ENCODE data around the gene KLK2. TPM values are rescaled to one million over a fixed set of nuclear protein-coding genes. Genes with fewer than 3 reads are reported as not detected.
A peak's percentile ranks its signal among the peaks of the same experiment; 100 is the strongest.
"Not testable (repeated sequence)": the region's sequence is repeated elsewhere in the genome, so short reads cannot be mapped to it uniquely, and the experiment has no call there.

The KLK2 gene
- total RNA-seq, 1 donor from 2014 or later, result not detected

DNA sequence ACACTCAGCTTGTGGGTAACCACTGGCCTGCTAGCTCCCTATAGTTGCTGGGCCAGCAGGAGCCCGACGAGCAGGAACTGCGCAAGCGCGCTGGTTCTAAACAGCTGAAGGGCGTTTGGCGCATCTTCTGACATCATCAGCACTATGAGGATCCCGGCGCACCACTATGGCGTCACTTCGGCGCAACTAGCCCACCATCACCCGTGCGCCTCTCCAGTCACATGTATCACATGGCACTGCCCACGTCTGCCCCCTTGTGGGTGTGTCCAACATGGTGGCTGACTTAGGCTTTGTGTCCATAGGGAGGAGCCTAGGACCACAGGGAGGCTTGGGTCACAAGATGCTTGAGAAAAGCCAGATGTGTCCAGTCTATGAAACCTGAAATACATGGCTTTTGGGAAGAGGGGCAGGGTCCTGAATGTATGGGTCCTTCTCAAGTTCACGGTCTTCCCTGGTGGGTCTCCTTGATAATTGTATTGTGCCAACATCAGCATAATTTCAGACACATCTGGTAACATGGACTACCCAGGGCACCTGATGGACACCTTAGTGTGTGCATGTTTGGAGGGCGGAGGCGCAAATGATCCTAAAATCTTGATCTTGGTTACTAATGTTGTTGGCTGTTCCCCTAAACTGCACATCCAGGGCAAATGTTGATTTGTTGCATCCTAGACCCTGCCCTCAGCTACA is 20.0 kb downstream of the KLK2 start:
- DNase-seq (ENCODE audit: low spot score), result no peak

DNA sequence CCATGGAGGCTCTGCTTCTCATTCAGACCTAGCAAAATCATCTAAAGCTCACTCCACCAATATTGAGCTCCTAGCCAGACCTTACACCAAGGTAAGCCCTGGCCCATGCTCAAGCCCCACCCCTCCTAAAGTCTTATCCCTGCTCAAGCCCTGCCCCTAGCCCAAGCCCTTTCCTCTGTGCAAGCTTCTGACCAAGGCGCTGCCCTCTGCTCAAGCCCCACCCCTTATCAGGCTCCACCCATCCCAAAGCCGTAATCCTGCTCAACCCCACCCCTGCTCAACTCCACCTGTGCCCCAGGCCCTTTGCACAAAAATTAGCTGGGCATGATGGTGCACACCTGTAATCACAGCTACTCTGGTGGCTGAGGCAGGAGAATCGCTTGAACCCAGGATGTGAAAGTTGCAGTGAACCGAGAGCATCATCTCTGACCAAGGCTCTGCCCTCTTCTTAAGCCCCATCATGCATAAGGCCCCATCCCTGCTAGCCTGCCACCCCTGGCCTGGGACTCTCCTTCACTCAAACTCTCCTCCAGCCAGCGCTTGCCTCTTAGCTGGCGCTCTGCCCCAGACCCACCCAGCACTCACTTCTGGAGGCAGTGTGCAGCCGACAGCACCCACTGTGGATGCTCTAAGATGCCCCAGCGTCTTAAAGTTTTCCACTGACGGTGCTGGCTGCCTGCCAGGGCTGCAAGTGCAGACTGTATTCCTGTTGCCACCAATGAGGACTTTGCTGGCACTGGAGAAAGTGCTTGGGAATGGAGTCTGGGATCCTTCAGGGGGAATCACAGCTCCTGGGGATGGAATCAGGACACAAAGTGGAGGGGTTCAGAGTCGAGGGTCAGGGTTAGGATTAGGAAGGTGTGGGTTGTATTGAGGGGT is 21.5 kb downstream of the KLK2 start:
- no peak for DNase-seq (ENCODE audit: low spot score)

DNA sequence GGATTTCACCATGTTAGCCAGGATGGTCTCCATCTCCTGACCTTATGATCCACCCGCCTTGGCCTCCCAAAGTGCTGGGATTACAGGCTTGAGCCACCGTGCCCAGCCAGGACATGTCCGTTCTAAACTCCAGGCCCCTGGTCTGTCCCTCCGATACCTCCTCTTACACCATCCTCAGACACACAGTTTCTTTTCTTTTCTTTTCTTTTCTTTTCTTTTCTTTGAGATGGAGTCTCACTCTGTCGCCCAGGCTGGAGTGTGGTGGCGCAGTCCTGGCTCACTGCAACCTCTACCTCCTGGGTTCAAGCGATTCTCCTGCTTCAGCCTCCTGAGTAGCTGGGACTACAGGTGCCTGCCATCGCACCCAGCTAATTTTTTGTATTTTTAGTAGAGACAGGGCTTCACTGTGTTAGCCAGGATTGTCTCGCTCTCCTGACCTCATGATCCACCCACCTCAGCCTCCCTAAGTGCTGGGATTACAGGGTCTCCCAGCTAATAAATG is 22.9 kb downstream of the KLK2 start:
- not testable (repeated sequence) for DNase-seq (ENCODE audit: low spot score)

DNA sequence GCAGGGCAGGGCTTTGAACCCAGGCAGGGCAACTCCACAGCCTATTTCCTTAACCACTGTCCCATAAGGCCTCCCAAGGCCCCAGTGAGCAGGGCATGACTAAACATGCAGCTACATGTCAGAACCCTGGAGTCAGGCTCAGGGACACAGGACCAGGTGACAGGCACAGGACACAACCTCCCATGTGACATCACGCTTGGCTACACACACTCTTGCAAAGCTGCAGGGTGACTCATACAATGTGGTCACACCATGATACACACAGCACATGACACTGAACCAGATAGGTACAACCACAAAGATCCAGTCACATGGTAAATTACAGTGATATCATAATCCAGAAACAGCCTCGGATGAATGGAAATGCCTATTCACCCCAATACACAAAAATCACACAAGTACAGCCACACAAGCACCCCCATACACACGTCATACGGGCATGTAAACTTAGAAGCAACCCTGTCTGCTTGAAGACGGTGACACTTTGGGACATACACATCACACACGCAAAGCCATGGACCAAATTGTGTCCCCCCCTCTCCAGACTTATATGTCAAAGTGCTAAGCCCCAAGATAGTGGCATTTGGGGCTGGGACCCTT is 23.5 kb downstream of the KLK2 start:
- no peak for DNase-seq (ENCODE audit: low spot score)

DNA sequence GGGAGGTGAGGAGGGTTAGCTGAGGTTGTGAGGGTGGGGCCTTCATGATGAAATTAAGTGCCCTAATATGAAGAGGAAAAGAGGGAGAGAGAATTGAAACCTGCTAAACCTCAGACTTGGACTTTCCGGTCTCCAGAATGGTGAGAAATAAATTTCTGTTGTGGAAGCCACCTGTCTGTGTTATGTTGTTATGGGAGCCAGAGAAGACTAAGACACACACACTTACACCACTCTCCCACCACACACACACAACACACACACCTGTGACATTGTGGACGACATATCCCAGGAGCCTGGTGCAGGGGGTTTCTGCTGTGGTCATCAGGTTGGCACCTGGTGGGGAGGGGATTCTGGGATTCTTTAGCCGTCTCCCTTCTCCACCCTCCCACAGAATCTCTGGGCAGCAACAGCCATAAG is 24.0 kb downstream of the KLK2 start:
- no peak for DNase-seq (ENCODE audit: low spot score)

DNA sequence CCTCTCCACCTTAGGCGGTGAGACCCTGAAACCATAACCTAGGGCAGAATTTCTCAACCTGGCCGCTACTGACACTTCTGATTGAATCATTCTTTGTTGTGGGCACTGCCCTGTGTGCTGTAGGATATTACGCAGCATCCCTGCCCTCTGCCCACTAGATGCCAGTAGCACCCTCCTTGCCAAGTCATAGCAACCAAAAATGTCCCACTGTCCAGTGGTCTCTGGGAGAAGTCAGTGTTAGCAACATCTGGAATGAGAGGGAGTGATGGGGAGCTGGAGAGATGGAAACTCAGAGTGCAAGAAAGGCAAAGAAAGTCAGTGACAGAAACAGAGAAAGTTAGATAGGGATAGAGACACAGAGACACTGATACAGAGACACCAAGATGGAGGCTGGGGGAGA is 24.4 kb downstream of the KLK2 start:
- no peak for DNase-seq (ENCODE audit: low spot score)

DNA sequence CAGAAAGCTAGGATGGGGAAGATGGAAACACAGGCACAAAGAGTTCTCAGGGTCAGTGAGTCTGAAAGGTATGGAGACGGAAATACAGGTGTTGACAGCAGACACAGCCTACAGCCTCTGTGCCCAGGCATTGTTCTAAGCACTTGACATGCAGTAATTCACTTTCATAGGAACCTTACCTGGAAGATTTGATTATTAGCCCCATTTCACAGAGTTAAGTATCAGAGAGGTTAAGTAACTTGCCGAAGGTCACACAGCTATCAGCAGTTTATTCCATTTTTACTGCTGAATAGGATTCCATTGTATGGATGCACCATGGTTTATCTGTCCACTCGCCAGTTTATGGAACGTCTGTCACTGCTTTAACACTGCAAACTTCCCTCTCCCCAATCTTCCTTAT is 24.8 kb downstream of the KLK2 start:
- DNase-seq (ENCODE audit: low spot score), result no peak

DNA sequence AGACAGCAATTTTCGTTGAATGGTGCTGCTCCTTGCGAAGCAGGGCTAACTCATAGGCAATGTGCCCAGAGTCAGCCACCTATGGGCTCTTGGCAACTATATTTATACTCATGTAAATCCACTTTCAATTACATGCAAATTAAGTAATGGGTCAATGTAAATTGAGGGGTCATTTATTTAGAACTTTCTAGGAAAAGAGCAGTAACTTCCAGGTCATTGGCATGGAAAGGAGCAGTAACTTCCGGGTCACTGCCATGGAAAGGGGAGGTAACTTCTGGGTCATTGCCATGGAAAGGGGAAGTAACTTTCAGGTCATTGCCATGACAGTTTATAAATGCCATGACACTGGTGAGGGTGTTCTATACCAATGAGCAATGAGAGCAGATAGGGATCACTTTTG is 26.3 kb downstream of the KLK2 start:
- no peak for DNase-seq (ENCODE audit: low spot score)

DNA sequence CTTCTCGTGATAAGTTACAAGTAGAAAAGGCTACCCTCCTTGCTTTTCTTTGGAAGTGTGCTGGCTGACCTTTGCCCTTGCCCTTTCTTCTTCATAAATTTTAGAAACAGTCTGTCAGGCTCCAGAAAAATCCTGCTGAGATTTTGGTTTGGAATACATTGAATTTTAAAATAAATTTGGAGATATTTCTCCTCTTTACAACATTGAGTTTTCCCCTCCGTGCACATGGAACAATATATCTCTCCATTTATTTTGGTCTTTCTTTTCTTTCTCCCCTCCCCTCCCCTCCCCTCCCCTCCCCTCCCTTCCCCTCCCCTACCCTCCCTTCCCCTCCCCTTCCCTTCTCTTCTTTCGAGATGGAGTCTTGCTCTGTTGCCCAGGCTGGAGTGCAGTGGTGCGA is 29.4 kb downstream of the KLK2 start:
- DNase-seq (ENCODE audit: low spot score), result no peak

DNA sequence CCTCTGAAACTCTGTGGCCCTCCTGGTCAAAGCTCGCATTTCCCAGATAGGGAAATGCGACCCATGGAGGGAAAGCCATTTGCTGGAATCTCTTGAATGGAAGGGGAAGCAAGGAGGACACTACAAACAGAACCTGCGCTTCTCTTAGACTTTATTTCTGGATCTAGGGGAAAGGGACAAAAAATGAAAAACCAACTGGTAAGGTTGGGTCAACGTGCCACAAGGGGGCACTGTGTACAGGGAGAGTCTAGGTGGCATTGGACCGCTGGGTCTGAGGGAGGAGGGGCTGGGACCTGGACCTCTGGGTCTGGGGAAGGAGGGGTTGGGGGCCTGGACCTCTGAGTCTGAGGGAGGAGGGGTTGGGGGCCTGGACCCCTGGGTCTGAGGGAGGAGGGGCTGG is 33.0 kb downstream of the KLK2 start:
- no peak for DNase-seq (ENCODE audit: low spot score)

DNA sequence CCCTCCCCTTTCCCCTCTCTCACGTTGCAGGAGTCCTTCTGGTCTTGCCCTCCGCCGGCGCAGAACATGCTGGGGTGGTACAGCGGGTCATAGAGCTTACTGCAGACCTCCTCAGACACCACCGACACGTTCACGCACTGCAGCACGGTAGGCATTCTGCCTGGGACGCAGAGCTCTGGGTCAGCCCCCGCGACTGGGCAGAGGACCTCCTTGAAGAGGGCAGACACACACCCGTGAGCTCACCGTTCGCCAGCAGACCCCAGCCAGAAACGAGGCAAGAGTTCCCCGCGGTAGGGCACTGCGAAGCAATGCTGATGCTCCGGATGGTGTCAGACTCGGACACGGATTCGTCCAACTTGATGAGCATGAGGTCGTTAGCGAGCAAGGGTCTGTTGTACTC is 35.1 kb downstream of the KLK2 start:
- DNase-seq (ENCODE audit: low spot score), result no peak

DNA sequence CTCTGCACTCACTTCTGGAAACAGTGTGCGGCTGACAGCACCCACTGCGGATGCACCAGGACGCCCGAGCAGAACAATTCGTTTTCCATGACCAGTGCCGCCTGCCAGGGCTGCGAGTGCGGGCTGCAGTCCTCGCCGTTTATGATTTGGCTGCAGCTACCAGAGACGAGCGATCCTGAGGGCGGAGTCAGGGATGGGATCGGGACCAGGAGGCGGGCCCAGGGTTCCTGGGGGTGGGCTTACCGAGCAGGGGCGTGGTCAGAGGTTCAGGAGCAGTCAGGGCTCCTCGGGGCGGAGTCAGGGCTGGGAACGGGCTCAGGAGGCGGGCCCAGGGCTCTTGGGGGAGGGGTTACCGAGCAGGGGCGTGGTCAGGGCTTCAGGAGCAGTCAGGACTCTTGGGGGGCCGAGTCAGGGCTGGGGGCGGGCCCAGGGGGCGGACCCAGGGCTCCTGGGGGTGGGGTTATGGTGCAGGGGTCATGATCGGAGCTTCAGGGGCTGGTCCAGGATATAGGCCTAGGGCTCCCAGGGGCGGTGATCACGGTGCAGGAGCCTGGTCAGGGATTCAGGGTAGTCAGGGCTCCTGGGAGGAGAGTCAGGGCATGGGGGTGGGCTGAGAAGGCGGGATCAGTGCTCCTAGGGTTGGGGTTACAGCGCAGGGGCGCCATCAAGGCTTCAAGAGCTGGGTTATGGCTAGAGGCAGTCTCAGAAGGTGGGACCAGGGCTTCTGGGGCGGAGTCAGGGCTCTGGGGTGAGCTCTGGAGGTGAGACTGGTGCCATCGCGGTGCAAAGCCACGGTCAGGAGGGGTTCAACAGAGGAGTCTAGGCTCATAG is 36.2 kb downstream of the KLK2 start:
- peak; percentile 38 for DNase-seq (ENCODE audit: low spot score)

DNA sequence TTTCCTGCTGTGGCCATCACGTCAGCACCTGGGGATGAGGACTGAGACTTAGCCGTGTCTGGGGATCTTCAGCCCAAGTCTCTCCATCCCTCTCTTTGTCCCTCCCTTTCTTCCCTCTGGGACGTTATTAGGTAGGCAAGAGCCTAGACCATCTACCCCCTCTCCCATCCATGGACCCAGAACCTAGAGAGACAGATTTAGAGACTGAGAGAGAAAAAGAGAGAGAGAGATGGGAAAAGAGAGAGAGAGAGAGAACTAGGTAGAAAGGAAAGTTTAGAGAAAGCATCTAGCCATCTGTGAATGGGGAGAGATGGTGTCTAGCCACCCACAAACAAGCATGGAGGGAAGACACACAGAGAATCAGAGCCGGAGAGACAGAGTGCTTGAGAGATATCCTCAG is 37.5 kb downstream of the KLK2 start:
- no peak for DNase-seq (ENCODE audit: low spot score)

DNA sequence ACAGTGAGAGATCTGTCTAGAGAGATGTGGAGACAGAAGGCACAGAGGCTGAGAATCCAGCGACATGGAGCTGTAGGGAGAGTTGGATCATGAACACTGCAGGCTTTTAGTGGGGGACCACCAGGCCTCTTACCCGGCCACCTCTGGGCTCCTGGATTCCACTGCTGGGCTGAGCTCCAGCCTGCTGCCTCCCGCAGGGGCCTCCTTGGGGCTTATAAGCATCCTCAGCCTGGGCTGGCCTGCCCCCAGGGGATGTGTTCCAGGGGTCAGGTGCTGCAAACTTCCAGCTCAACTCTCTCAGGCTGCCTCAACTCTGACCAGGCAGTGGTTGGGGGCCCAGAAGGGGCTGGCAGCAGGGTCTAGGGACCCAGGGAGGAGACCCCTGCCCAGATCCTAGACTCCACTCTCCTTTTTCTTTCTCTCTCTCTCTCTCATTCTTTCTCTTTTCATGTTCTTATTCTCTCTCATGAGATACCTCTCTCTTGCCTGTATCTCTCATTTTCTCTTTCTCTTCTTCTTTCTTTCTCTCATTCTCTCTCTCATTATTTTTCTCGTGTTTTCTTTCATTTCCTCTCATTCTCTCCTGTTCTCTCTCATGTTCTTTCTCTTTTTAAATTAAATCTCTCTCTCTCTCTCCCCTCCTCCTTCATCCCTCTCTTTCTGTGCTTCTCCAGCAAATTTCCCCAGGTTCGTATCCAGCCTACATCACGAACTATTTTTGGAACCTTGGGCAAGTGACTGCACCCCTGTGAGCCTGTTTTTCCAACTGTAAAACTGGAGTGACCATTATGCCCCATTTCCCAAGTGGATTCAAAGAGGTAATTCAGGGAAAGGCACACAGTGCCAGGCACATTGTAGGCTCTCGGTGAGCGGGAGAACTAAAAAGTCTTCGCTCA is 38.2 kb downstream of the KLK2 start, which contains the start of gene KLK4:
TSS of gene KLK4 (minus strand) at position 190 of the 896 bp plus-strand sequence. CDS start 657 bp downstream, outside the sequence.
- no peak for DNase-seq (ENCODE audit: low spot score)

DNA sequence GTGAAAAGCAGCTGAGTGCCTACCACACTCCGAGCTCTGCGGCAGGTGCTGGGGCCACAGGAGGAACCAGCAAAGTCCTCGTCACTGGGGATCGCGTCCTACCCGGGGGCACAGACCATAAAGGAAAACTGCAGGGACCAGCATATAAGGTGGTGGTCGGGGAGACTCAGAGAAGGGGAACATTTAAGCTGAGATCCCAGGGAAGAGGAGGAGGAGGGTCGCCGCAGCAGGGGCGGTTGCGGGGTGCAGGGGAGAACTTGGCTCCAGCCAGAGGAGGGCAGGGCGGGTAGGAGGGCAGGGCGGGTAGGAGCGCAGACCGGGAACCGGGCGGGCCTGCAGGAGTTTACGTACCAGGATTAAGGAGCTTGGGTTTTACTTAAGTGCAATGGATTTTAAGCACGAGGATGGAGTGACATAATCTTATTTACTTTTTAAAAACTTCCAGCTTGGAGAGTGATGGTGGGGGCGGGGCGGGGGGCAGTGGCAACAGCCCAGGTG is 38.9 kb downstream of the KLK2 start:
- DNase-seq (ENCODE audit: low spot score), result no peak

DNA sequence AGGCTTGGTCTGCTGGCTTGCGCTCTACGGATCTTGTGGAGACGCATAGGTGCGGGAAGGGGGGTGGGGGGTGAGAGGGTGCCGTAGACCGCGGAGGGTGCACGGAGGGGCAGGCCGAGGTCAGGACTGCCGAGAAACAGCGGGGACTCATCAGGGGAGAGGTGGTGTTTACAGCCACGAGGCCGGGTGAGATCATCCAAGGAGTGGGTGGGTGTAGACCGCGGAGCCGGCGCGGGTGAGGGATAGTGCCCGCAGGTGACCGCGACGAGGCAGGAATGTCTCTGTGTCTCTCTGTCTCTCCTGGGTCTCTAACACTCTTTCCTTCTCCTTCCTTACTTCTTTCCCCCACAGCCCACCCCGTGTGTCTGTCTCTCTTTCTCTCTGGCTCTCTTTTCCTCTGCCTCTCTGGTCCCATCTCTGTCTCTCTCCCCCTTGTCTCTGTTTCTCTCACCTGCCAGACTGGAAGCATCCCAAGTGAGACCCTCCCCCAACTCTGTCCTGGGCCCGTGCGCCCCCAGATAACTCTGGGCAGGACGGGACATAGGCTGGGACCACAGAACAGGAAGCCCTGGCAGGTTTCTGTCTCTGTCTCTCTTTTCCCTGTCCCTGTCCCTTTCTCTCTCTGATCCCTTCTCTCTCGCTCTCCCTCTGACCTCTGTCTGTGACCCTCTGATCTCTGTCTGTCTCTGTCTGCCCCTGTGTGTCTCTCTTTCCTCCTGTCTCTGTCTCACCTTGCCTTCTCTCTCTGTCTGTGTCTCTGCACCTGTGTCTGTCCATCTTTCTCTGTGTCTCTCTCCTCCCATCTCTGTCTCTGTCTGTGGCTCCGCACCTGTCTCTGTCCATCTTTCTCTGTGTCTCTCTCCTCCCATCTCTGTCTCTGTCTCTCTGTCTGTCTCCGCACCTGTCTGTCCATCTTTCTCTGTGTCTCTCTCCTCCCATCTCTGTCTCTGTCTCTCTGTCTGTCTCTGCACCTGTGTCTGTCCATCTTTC is 39.8 kb downstream of the KLK2 start:
- DNase-seq (ENCODE audit: low spot score), result no peak

DNA sequence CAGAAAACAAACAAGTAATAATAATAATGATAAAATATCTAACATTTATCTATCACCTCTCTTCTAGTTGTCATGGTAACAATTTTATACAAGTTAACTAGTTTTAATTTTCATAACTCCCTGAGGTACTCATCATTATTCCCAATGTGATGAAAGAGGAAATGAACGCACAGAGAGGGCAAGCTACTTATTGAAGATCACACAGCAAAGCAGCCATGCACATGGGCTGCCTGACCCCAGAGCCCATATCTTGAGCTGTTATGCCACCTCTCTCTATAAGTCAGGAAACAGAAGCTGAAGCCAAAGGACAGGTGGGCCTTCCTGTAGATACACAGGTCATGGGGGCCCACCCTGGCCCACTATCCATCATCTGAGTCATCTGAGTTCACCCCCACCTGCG is 42.8 kb downstream of the KLK2 start:
- no peak for DNase-seq (ENCODE audit: low spot score)

DNA sequence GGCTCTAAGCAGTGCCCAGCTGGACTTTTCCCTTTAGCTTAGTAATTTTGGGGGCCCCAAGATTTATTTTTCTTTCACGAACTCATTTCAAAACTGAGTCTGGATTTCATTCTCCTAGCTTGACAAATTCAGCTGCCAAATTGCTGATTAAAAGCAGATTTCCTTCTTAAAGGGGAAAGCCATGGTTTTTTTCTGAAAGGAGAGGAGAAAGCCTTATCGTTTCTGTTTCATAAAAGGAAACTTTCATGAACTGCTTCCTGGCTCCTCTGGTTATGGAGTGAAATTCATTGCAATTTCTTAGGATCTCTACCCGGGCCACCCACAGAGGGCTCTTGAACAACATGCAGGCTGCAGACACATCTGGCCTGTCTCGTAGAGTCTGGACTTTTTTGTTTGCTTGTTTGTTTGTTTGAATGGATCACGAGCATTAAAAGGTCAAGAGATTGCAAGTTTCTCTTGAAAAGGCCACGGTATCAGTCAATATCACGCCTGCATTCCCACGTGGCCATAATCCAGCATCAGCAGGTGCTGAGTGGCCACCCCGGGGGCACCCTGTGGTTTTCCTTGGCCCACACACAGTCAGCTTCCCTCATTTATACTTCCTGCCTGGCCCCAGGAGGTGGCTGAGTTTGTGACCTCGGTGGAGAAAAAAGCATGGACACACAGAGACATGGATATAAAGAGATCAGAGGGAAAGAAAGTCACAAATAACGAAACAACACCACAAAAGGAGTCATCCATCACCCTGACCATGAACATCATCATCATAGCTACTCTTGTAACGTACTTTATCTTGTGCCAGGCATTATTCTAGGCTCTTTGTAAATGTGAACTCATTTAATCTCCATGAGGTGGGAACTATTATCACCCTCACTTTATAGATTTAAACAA is 48.4 kb downstream of the KLK2 start:
- no peak for DNase-seq (ENCODE audit: low spot score)
